CD4-positive, alpha-beta memory T cell (primary cell): Measurements from ENCODE around the gene TUBGCP2. TPM values are rescaled to one million over a fixed set of nuclear protein-coding genes. Genes with fewer than 3 reads are reported as not detected.

Source experiments
- CTCF ChIA-PET: fragments of 350-600 bp; sonication (Branson Sonifier 250); formaldehyde crosslinking; loops from one replicate; lab custom pipeline; 2021; ENCODE audit warnings: inconsistent platforms; ENCODE audit not compliant: partially characterized antibody; lab: Charles Lee
- POLR2A ChIA-PET: fragments of 350-600 bp; sonication (Branson Sonifier 250); formaldehyde crosslinking; loops from one replicate; lab custom pipeline; 2021; ENCODE audit not compliant: partially characterized antibody; lab: Charles Lee
- DNase-seq, 5 donors: peaks; one replicate each; pipeline versions ENCODE4 v3.0.0 to v3.0.0-alpha.2; 2020 to 2022; ENCODE audit warnings: mixed read lengths in 1 of 5
- H3K27ac ChIP-seq: one replicate; pipeline ENCODE4 v1.7.0; 2013; ENCODE audit warnings: low read depth, low read length
- H3K27me3 ChIP-seq: 2 replicates; pipeline ENCODE4 v1.7.0; 2013; ENCODE audit warnings: mild to moderate bottlenecking, low read length, moderate library complexity; ENCODE audit not compliant: insufficient read depth
- H3K36me3 ChIP-seq: 2 replicates; pipeline ENCODE4 v1.7.0; 2013; ENCODE audit warnings: mild to moderate bottlenecking, low read length, moderate library complexity; ENCODE audit not compliant: insufficient read depth
- H3K4me1 ChIP-seq: 2 replicates; pipeline ENCODE4 v1.7.0; 2013; ENCODE audit warnings: mild to moderate bottlenecking, low read length, moderate library complexity; ENCODE audit not compliant: insufficient read depth
- H3K4me3 ChIP-seq, 2 donors: one replicate each; pipeline ENCODE4 v1.7.0; 2013; ENCODE audit warnings: low read length in 2 of 2, mild to moderate bottlenecking in 1 of 2
- H3K9me3 ChIP-seq, 2 donors: one replicate each; pipeline ENCODE4 v1.7.0; 2013; ENCODE audit warnings: low read length in 2 of 2, control low read depth in 1 of 2; ENCODE audit not compliant: control insufficient read depth in 1 of 2
- H3K27ac Mint-ChIP-seq, 7 donors: one replicate each; pipeline ENCODE4 v1.8.0; 2020 to 2021; ENCODE audit warnings: mixed read lengths in 7 of 7, mild to moderate bottlenecking in 6 of 7, inconsistent platforms in 3 of 7, moderate library complexity in 3 of 7
- H3K27me3 Mint-ChIP-seq, 2 donors: one replicate each; pipeline ENCODE4 v1.8.0; 2020 to 2021; ENCODE audit warnings: mixed read lengths in 2 of 2
- H3K36me3 Mint-ChIP-seq, 2 donors: one replicate each; pipeline ENCODE4 v1.8.0; 2020 to 2021; ENCODE audit warnings: mixed read lengths in 2 of 2, inconsistent platforms in 1 of 2, mild to moderate bottlenecking in 1 of 2
- H3K4me1 Mint-ChIP-seq, 4 donors: one replicate each; pipeline ENCODE4 v1.8.0; 2020 to 2021; ENCODE audit warnings: mixed read lengths in 4 of 4, mild to moderate bottlenecking in 1 of 4
- H3K4me3 Mint-ChIP-seq, 8 donors: one replicate each; pipeline ENCODE4 v1.8.0; 2020 to 2021; ENCODE audit warnings: mixed read lengths in 8 of 8, mild to moderate bottlenecking in 7 of 8, moderate library complexity in 6 of 8, inconsistent platforms in 3 of 8
- H3K9me3 Mint-ChIP-seq, 8 donors: one replicate each; pipeline ENCODE4 v1.8.0; 2020 to 2021; ENCODE audit warnings: mixed read lengths in 8 of 8, mild to moderate bottlenecking in 5 of 8, inconsistent platforms in 3 of 8, moderate library complexity in 1 of 8
- intact Hi-C: fragments of 100-400 bp; cut with micrococcal nuclease; formaldehyde crosslinking; loops from one replicate; pipeline ENCODE4 v1.15.1; 2023
- polyA plus RNA-seq, 2 donors: library from polyadenylated mRNA; unstranded; fragments of 300-500 nt; fragmentation: Illumina TruSeq; gene quantifications; one replicate each; pipeline ENCODE4 v1.2.3, GENCODE V29; 2021
- total RNA-seq, 2 experiments: library from RNA; stranded (reverse); gene quantifications; one replicate each; pipeline ENCODE4 v1.2.3, GENCODE V29; 2021

TUBGCP2 gene
- total and polyA plus RNA-seq, 4 experiments from 2014 or later = 14.1 to 74.0 (median 53.7) TPM

GRCh38 chr10:133278577-133279265, 30.0 kb downstream of the TUBGCP2 start:
- peaks cover 24% of the 10 kb centered on the region for H3K36me3 ChIP-seq
- Mint-ChIP-seq H3K27ac (peak overlapping the region; percentile 95 to 99 (median 98)), H3K36me3 (peaks cover 10 to 40% of the 10 kb centered on the region in 2 donors), H3K4me1 (peaks cover 15 to 48% (median 35%) of the 10 kb centered on the region in 4 donors), H3K27me3 (no peaks in the 10 kb centered on the region), H3K9me3 (no peaks in the 10 kb centered on the region), H3K4me3 (peak overlapping the region; percentile 80 to 96 (median 89))
- intact Hi-C loops = no loop called here
- no peaks in the 10 kb centered on the region for H3K9me3 ChIP-seq
- H3K27ac ChIP-seq = peak overlapping the region; percentile 99
- no peaks in the 10 kb centered on the region for H3K27me3 ChIP-seq
- H3K4me3 ChIP-seq = peak overlapping the region in 1 of 2 donors; percentile 3
- ChIA-PET POLR2A (interaction anchor here (0.6 to 11.6 kb wide), 5 partner anchors 17 to 94 kb away, joined by 3 to 236 read pairs (median 5); partner anchors contain the start of genes CALY, ECHS1, TUBGCP2 and ZNF511), CTCF (interaction anchor here (1.0 to 3.1 kb wide), 10 partner anchors 10 to 136 kb away, joined by 3 to 16 read pairs (median 6); no protein-coding TSS in a partner anchor)
- peak; percentile 73 to 89 (median 77) for DNase-seq
- H3K4me1 ChIP-seq = peaks cover 50% of the 10 kb centered on the region

- ChIA-PET POLR2A (interaction anchor here (0.6 to 11.6 kb wide), 5 partner anchors 17 to 95 kb away, joined by 3 to 236 read pairs (median 5); partner anchors contain the start of genes CALY, ECHS1, TUBGCP2 and ZNF511), CTCF (interaction anchor here (0.9 to 3.1 kb wide), 10 partner anchors 11 to 135 kb away, joined by 3 to 16 read pairs (median 6); no protein-coding TSS in a partner anchor)
- Histone ChIP-seq H3K36me3 (peaks cover 26% of the 10 kb centered on the region), H3K27ac (peak overlapping the region; percentile 99), H3K4me1 (peaks cover 50% of the 10 kb centered on the region), H3K9me3 (no peaks in the 10 kb centered on the region), H3K4me3 (peak overlapping the region in 1 of 2 donors; percentile 3), H3K27me3 (no peaks in the 10 kb centered on the region)
- intact Hi-C loops = no loop called here
- Mint-ChIP-seq H3K27ac (peak overlapping the region; percentile 95 to 99 (median 98)), H3K4me1 (peaks cover 15 to 48% (median 35%) of the 10 kb centered on the region in 4 donors), H3K9me3 (no peaks in the 10 kb centered on the region), H3K36me3 (peaks cover 7 to 37% of the 10 kb centered on the region in 2 donors), H3K4me3 (peak overlapping the region; percentile 80 to 96 (median 89)), H3K27me3 (no peaks in the 10 kb centered on the region)
- DNase-seq = peak in 1 of 5 donors; percentile 44
Measured at GRCh38 chr10:133277993-133278576, 30.6 kb downstream of the TUBGCP2 start.

- peak overlapping the region; percentile 99 for H3K27ac ChIP-seq
- H3K36me3 ChIP-seq = peaks cover 27% of the 10 kb centered on the region
- Mint-ChIP-seq H3K4me3 (peak overlapping the region; percentile 75 to 96 (median 89)), H3K27me3 (no peaks in the 10 kb centered on the region), H3K9me3 (no peaks in the 10 kb centered on the region), H3K36me3 (peaks cover 7 to 34% of the 10 kb centered on the region in 2 donors), H3K27ac (peak overlapping the region; percentile 95 to 99 (median 98)), H3K4me1 (peaks cover 15 to 48% (median 35%) of the 10 kb centered on the region in 4 donors)
- ChIA-PET POLR2A (interaction anchor here (2.2 to 11.6 kb wide), 3 partner anchors 16 to 96 kb away, joined by 5 to 236 read pairs (median 18); partner anchors contain the start of genes ECHS1, TUBGCP2 and ZNF511), CTCF (interaction anchor here (0.9 to 3.4 kb wide), 7 partner anchors 13 to 134 kb away, joined by 5 to 19 read pairs (median 8); no protein-coding TSS in a partner anchor)
- H3K27me3 ChIP-seq = no peaks in the 10 kb centered on the region
- intact Hi-C loops = no loop called here
- peaks cover 50% of the 10 kb centered on the region for H3K4me1 ChIP-seq
- no peak overlapping the region for H3K4me3 ChIP-seq
- peak in 1 of 5 donors; percentile 39 for DNase-seq
- no peaks in the 10 kb centered on the region for H3K9me3 ChIP-seq
Measured at GRCh38 chr10:133277277-133277992, 31.2 kb downstream of the TUBGCP2 start.

- Histone ChIP-seq H3K27me3 (no peaks in the 10 kb centered on the region), H3K9me3 (no peaks in the 10 kb centered on the region), H3K27ac (peak within 1 kb of the TSS; percentile 99), H3K4me3 (peak within 1 kb of the TSS; percentile 91 to 92), H3K36me3 (peaks cover 20% of the 10 kb centered on the region), H3K4me1 (peaks cover 50% of the 10 kb centered on the region)
- peak; percentile 59 to 67 (median 63) for DNase-seq
- POLR2A ChIA-PET = interaction anchor here (1.2 to 11.6 kb wide), 5 partner anchors 15 to 113 kb away, joined by 3 to 236 read pairs (median 10); partner anchors contain the start of genes ECHS1, TUBGCP2 and ZNF511
- Mint-ChIP-seq H3K27ac (peak within 1 kb of the TSS; percentile 95 to 99 (median 98)), H3K4me1 (peaks cover 15 to 53% (median 35%) of the 10 kb centered on the region in 4 donors), H3K4me3 (peak within 1 kb of the TSS; percentile 90 to 96 (median 92)), H3K36me3 (peaks cover 0 to 33% of the 10 kb centered on the region in 2 donors), H3K27me3 (no peaks in the 10 kb centered on the region), H3K9me3 (no peaks in the 10 kb centered on the region)
- CTCF ChIA-PET = interaction anchor here (1.0 to 3.4 kb wide), 5 partner anchors 12 to 53 kb away, joined by 4 to 19 read pairs (median 5); no protein-coding TSS in a partner anchor
- intact Hi-C loops = no loop called here
Measured at GRCh38 chr10:133276435-133277201, 32.1 kb downstream of the TUBGCP2 start, which contains the start of gene ADAM8. Gene ADAM8, minus strand, starts transcription at chr10:133276868. Its CDS starts 51 bp downstream, at chr10:133276817.

- Histone ChIP-seq H3K27ac (peak overlapping the region; percentile 99), H3K4me3 (peak overlapping the region; percentile 91 to 92), H3K9me3 (no peaks in the 10 kb centered on the region), H3K36me3 (peaks cover 19% of the 10 kb centered on the region), H3K4me1 (peaks cover 50% of the 10 kb centered on the region), H3K27me3 (no peaks in the 10 kb centered on the region)
- POLR2A ChIA-PET = interaction anchor here (1.0 to 11.6 kb wide), 5 partner anchors 15 to 114 kb away, joined by 3 to 236 read pairs (median 6); partner anchors contain the start of gene CALY
- H3K27me3 Mint-ChIP-seq = no peaks in the 10 kb centered on the region
- H3K27ac Mint-ChIP-seq = peak overlapping the region; percentile 94 to 98 (median 97)
- peaks cover 15 to 53% (median 35%) of the 10 kb centered on the region in 4 donors for H3K4me1 Mint-ChIP-seq
- H3K4me3 Mint-ChIP-seq = peak overlapping the region; percentile 90 to 94 (median 92)
- CTCF ChIA-PET = interaction anchor here (1.0 to 3.4 kb wide), 5 partner anchors 12 to 54 kb away, joined by 4 to 19 read pairs (median 5); no protein-coding TSS in a partner anchor
- H3K9me3 Mint-ChIP-seq = no peaks in the 10 kb centered on the region
- H3K36me3 Mint-ChIP-seq = peaks cover 0 to 31% of the 10 kb centered on the region in 2 donors
- intact Hi-C loops = no loop called here
- DNase-seq = no peak
Measured at GRCh38 chr10:133276100-133276434, 32.6 kb downstream of the TUBGCP2 start.
